Uterus (tissue), 4 donors: Measurements from ENCODE around the gene CARNS1. TPM values are rescaled to one million over a fixed set of nuclear protein-coding genes. Genes with fewer than 3 reads are reported as not detected.

Experiments
- DNase-seq, 2 donors: peaks; one replicate each; pipeline ENCODE4 v3.0.0-alpha.2; 2019 to 2020
- H3K27ac ChIP-seq, 2 donors: fragments of 200-600 bp; sonication (generic); 1 replicate in 1 of 2; 2 replicates in 1 of 2; pipeline ENCODE4 v1.5.1; 2016 to 2018
- H3K27me3 ChIP-seq, 2 donors: fragments of 200-600 bp; sonication (generic); one replicate each; pipeline ENCODE4 v1.5.1; 2018 to 2019; ENCODE audit warnings: control low read depth in 1 of 2
- H3K36me3 ChIP-seq, 2 donors: fragments of 200-600 bp; sonication (generic); one replicate each; pipeline ENCODE4 v1.5.1; 2019; ENCODE audit warnings: control low read depth in 1 of 2
- H3K4me1 ChIP-seq, 2 donors: fragments of 200-600 bp; sonication (generic); one replicate each; pipeline ENCODE4 v1.5.1; 2018 to 2019; ENCODE audit warnings: control low read depth in 1 of 2
- H3K4me3 ChIP-seq, 2 donors: fragments of 200-600 bp; sonication (generic); 1 replicate in 1 of 2; 2 replicates in 1 of 2; pipeline ENCODE4 v1.5.1; 2018 to 2019; ENCODE audit warnings: mild to moderate bottlenecking in 1 of 2
- H3K9me3 ChIP-seq, 2 donors: fragments of 200-600 bp; sonication (generic); one replicate each; pipeline ENCODE4 v1.5.1; 2019; ENCODE audit warnings: control low read depth in 1 of 2
- CTCF ChIP-seq, 4 experiments: fragments of 200-600 bp in 2 of 4; fragments of 450-650 bp in 2 of 4; sonication (generic) in 2 of 4; IDR thresholded peaks; one replicate each; pipeline ENCODE4 v1.5.1; 2016 to 2019; ENCODE audit warnings: antibody characterized with exemption in 4 of 4, mild to moderate bottlenecking in 2 of 4, moderate library complexity in 1 of 4
- POLR2A ChIP-seq, 2 donors: fragments of 450-650 bp; IDR thresholded peaks; one replicate each; pipeline ENCODE4 v1.6.1; 2016; ENCODE audit warnings: antibody characterized with exemption in 2 of 2, mild to moderate bottlenecking in 1 of 2, moderate library complexity in 1 of 2
- intact Hi-C: fragments of 100-400 bp; cut with DNase I; formaldehyde crosslinking; loops from one replicate; pipeline ENCODE4 v1.15.1; 2023; ENCODE audit warnings: low total_unique reads
- total RNA-seq, 4 donors: library from RNA; depleted of rRNA in 3 of 4; stranded (reverse); fragments of >200 nt in 3 of 4; gene quantifications; one replicate each; pipeline versions ENCODE4 v1.1.0 to v1.2.4, GENCODE V29; 2014 to 2023
- donor health status: DM: yes; HTN: yes; CAD: no.

Gene CARNS1
- total RNA-seq, 4 donors from 2014 or later: 0.76 to 3.3 TPM; not detected in 2

- no peaks in the 10 kb centered on the region for H3K9me3 ChIP-seq
- H3K4me1 ChIP-seq: no peaks in the 10 kb centered on the region
- no peak overlapping the region for H3K4me3 ChIP-seq
- H3K36me3 ChIP-seq: no peaks in the 10 kb centered on the region
- TF ChIP-seq CTCF (IDR thresholded peaks at IDR 0.05) (peak; percentile 97 to 98 (median 98)), POLR2A (IDR thresholded peaks at IDR 0.05) (peak in 1 of 2 donors; percentile 28)
- no peaks in the 10 kb centered on the region for H3K27me3 ChIP-seq
- intact Hi-C loops: loop anchor here (2.0 to 10.0 kb wide), 2 partner anchors 26 to 118 kb away; partner anchors contain the start of gene GRK2
- DNase-seq: peak; percentile 83 to 85
- H3K27ac ChIP-seq: no peak overlapping the region
Measured at GRCh38 chr11:67382276-67383136, 33.0 kb upstream of the CARNS1 start.

- Histone ChIP-seq H3K27me3 (no peaks in the 10 kb centered on the region), H3K4me3 (no peak overlapping the region), H3K36me3 (no peaks in the 10 kb centered on the region), H3K27ac (no peak overlapping the region), H3K9me3 (no peaks in the 10 kb centered on the region), H3K4me1 (no peaks in the 10 kb centered on the region)
- intact Hi-C loops: loop anchor here (5.0 to 10.0 kb wide), 2 partner anchors 38 to 120 kb away; partner anchors contain the start of gene GRK2
- TF ChIP-seq CTCF (IDR thresholded peaks at IDR 0.05): no peak
- TF ChIP-seq POLR2A (IDR thresholded peaks at IDR 0.05): no peak
- no peak for DNase-seq
Measured at GRCh38 chr11:67384851-67385366, 30.6 kb upstream of the CARNS1 start.

- no peaks in the 10 kb centered on the region for H3K9me3 ChIP-seq
- TF ChIP-seq POLR2A (IDR thresholded peaks at IDR 0.05) (no peak), CTCF (IDR thresholded peaks at IDR 0.05) (no peak)
- DNase-seq: no peak
- H3K4me1 ChIP-seq: no peaks in the 10 kb centered on the region
- no peaks in the 10 kb centered on the region for H3K27me3 ChIP-seq
- no peak overlapping the region for H3K4me3 ChIP-seq
- H3K27ac ChIP-seq: no peak overlapping the region
- intact Hi-C loops: loop anchor here (5.0 to 10.0 kb wide), 2 partner anchors 40 to 122 kb away; partner anchors contain the start of gene GRK2
- H3K36me3 ChIP-seq: no peaks in the 10 kb centered on the region
Measured at GRCh38 chr11:67387069-67387468, 28.4 kb upstream of the CARNS1 start.

GRCh38 chr11:67387518-67387917 lies 28.0 kb upstream of the CARNS1 start:
- Histone ChIP-seq H3K27me3 (no peaks in the 10 kb centered on the region), H3K9me3 (no peaks in the 10 kb centered on the region), H3K36me3 (no peaks in the 10 kb centered on the region), H3K4me1 (no peaks in the 10 kb centered on the region), H3K27ac (no peak overlapping the region), H3K4me3 (no peak overlapping the region)
- DNase-seq: no peak
- TF ChIP-seq POLR2A (IDR thresholded peaks at IDR 0.05) (no peak), CTCF (IDR thresholded peaks at IDR 0.05) (no peak)
- intact Hi-C loops: loop anchor here (5.0 to 10.0 kb wide), 2 partner anchors 40 to 123 kb away; partner anchors contain the start of gene GRK2

- DNase-seq: no peak
- H3K27me3 ChIP-seq: no peaks in the 10 kb centered on the region
- intact Hi-C loops: loop anchor here (5.0 to 10.0 kb wide), 2 partner anchors 42 to 125 kb away; partner anchors contain the start of gene GRK2
- H3K9me3 ChIP-seq: no peaks in the 10 kb centered on the region
- no peak overlapping the region for H3K27ac ChIP-seq
- H3K4me3 ChIP-seq: no peak overlapping the region
- TF ChIP-seq CTCF (IDR thresholded peaks at IDR 0.05) (peak in 3 of 4 experiments; percentile 35 to 55 (median 54)), POLR2A (IDR thresholded peaks at IDR 0.05) (no peak)
- no peaks in the 10 kb centered on the region for H3K36me3 ChIP-seq
- no peaks in the 10 kb centered on the region for H3K4me1 ChIP-seq
Measured at GRCh38 chr11:67389477-67389876, 26.0 kb upstream of the CARNS1 start.
